ENCODE results near the gene MAGI2. TPM values are rescaled to one million over a fixed set of nuclear protein-coding genes. Genes with fewer than 3 reads are reported as not detected.

The MAGI2 gene
- total and polyA plus RNA-seq, 2 of the 13 experiments (the other 11 are each of a cell fraction or from before 2014, with no cell fraction given) = 1.5 to 3.8 TPM

DNA sequence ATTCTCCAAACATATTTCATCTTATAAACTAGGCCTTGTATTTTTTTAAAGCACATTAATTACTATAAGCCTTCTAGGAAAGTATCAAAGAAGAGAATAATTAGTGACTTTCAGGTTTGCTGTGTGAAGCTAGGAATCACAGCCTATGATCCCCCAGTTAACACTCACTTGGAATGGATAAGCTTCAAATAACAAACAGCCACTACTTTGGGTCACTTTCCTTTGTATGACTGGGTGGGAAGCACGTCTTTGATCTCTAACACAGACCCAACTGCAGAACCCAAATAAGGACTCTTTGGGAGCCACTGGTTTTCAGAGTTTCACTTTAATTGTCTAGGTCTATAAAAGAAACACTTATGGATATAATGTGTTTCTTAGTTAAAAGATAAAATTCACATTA lies 769.3 kb downstream of the MAGI2 start:
- FAIRE-seq (no peak), DNase-seq (ENCODE audit: low spot score) (no peak), ATAC-seq (no peak)
- H3K4me2 ChIP-seq (ENCODE audit: low read depth, low read length) = no peak overlapping the region
- H3K4me1 ChIP-seq (ENCODE audit: insufficient read depth, low read length) = no peaks in the 10 kb centered on the region
- H3K4me3 ChIP-seq (replicated peaks in 1 of 3; ENCODE audit: insufficient read depth in 1 of 3, low read depth in 2 of 3, low read length in 3 of 3) = no peak overlapping the region
- no peak for TF ChIP-seq NFIC (IDR thresholded peaks at IDR 0.05; ENCODE audit: low read length)
- TF ChIP-seq, protein P1, sequence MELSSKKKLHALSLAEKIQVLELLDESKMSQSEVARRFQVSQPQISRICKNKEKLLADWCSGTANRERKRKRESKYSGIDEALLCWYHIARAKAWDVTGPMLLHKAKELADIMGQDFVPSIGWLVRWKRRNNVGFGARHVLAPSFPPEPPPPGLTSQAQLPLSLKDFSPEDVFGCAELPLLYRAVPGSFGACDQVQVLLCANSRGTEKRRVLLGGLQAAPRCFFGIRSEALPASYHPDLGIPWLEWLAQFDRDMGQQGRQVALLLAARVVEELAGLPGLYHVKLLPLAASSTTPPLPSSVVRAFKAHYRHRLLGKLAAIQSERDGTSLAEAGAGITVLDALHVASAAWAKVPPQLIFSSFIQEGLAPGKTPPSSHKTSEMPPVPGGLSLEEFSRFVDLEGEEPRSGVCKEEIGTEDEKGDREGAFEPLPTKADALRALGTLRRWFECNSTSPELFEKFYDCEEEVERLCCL (CRISPR knock-in tag; IDR thresholded peaks at IDR 0.05; ENCODE audit: borderline replicate concordance) = no peak
- no peak for TF ChIP-seq RFXAP (CRISPR knock-in tag; IDR thresholded peaks at IDR 0.05; ENCODE audit: borderline replicate concordance)
- TF ChIP-seq ZBTB21 (CRISPR knock-in tag; IDR thresholded peaks at IDR 0.05) = no peak
- TF ChIP-seq PRPF4 (IDR thresholded peaks at IDR 0.05; ENCODE audit: low read depth, low read length, poor library complexity, severe bottlenecking) = no peak
- TF ChIP-seq ZNF253 (CRISPR knock-in tag; IDR thresholded peaks at IDR 0.05; ENCODE audit: borderline replicate concordance) = no peak
- TF ChIP-seq ZNF234 (CRISPR knock-in tag; conservative IDR thresholded peaks at IDR 0.05) = no peak
- no peak for TF ChIP-seq RBM39 (IDR thresholded peaks at IDR 0.05; ENCODE audit: low read depth, low read length, poor library complexity, severe bottlenecking)
- TF ChIP-seq PTBP1 (IDR thresholded peaks at IDR 0.05; ENCODE audit: low read depth, low read length, poor library complexity, severe bottlenecking) = no peak
- no peak for TF ChIP-seq ZNF672 (CRISPR knock-in tag; IDR thresholded peaks at IDR 0.05)
- no peak for TF ChIP-seq TEAD3 (CRISPR knock-in tag; optimal IDR thresholded peaks at IDR 0.05; ENCODE audit: borderline replicate concordance)
- TF ChIP-seq, protein P2, sequence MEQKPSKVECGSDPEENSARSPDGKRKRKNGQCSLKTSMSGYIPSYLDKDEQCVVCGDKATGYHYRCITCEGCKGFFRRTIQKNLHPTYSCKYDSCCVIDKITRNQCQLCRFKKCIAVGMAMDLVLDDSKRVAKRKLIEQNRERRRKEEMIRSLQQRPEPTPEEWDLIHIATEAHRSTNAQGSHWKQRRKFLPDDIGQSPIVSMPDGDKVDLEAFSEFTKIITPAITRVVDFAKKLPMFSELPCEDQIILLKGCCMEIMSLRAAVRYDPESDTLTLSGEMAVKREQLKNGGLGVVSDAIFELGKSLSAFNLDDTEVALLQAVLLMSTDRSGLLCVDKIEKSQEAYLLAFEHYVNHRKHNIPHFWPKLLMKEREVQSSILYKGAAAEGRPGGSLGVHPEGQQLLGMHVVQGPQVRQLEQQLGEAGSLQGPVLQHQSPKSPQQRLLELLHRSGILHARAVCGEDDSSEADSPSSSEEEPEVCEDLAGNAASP (CRISPR knock-in tag; IDR thresholded peaks at IDR 0.05; ENCODE audit: borderline replicate concordance) = no peak
- POLR2A ChIA-PET = no interaction called here
- no peaks in the 10 kb centered on the region for H3K27me3 ChIP-seq (ENCODE audit: control insufficient read depth in 1 of 2, insufficient read depth in 2 of 2, low read length in 2 of 2)
- CTCF ChIA-PET (ENCODE audit: low intra/inter-chr PET ratio, low total read pairs) = no interaction called here
- intact Hi-C loops (cut with micrococcal nuclease; ENCODE audit: unreplicated experiment) (no loop called here), in situ Hi-C loops (cut with HindIII; ENCODE audit: extremely low pct_ligation_motif_present, low pct_unique_long_range_greater_than_20kb) (no loop called here)
- no peaks in the 10 kb centered on the region for H3K9me3 ChIP-seq (ENCODE audit: low read length)
- WGBS (ENCODE audit: low lambda C conversion rate) = 40% methylated on average over 1 of the region's 1 CpG
- no peak overlapping the region for H3K9ac ChIP-seq (ENCODE audit: insufficient read depth, low read depth, low read length)
- no peaks in the 10 kb centered on the region for H4K20me1 ChIP-seq (ENCODE audit: insufficient read depth, low read length)
- H3K79me2 ChIP-seq (ENCODE audit: insufficient read depth, low read length) = no peaks in the 10 kb centered on the region
- H3K36me3 ChIP-seq (replicated peaks in 1 of 2; ENCODE audit: control insufficient read depth in 1 of 2, insufficient read depth in 2 of 2, low read length in 2 of 2) = no peaks in the 10 kb centered on the region
- no peak overlapping the region for H2AFZ ChIP-seq (ENCODE audit: low read length)
- no peak overlapping the region for H3K27ac ChIP-seq (ENCODE audit: extremely low read length, insufficient read depth, low read length)
- no TSS peak for BruUV-seq (replicated peaks)
